ENCODE data around the gene TAF1A. TPM values are rescaled to one million over a fixed set of nuclear protein-coding genes. Genes with fewer than 3 reads are reported as not detected.

TAF1A gene
- total RNA-seq, 3 donors from 2014 or later: 3.2 to 10.7 (median 6.9) TPM

DNA sequence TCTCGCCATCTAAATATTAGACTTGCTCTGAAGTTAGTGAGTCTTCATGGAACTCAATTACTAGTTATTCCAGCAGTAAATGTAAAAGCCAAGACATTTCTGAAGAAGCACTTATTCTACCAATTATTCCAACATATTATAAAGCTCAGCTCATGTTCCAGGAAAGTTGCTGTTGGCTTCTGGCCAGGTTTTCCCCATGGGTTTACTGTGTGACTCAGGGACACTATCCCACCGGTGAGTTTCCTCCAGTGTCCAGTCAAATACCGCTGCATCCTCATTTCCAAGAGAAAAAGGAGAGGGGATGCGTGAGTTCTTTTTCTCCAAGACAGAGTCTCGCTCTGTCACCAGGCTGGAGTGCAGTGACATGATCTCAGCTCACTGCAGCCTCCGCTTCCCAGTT is 32.6 kb downstream of the TAF1A start:
- H3K36me3 ChIP-seq: no peaks in the 10 kb centered on the region
- intact Hi-C loops (cut with DNase I; ENCODE audit: low total_unique reads): no loop called here
- no peaks in the 10 kb centered on the region for H3K9me3 ChIP-seq
- TF ChIP-seq, protein P1, sequence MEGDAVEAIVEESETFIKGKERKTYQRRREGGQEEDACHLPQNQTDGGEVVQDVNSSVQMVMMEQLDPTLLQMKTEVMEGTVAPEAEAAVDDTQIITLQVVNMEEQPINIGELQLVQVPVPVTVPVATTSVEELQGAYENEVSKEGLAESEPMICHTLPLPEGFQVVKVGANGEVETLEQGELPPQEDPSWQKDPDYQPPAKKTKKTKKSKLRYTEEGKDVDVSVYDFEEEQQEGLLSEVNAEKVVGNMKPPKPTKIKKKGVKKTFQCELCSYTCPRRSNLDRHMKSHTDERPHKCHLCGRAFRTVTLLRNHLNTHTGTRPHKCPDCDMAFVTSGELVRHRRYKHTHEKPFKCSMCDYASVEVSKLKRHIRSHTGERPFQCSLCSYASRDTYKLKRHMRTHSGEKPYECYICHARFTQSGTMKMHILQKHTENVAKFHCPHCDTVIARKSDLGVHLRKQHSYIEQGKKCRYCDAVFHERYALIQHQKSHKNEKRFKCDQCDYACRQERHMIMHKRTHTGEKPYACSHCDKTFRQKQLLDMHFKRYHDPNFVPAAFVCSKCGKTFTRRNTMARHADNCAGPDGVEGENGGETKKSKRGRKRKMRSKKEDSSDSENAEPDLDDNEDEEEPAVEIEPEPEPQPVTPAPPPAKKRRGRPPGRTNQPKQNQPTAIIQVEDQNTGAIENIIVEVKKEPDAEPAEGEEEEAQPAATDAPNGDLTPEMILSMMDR (IDR thresholded peaks at IDR 0.05): no peak
- TF ChIP-seq POLR2AphosphoS5 (IDR thresholded peaks at IDR 0.05) (no peak), POLR2A (IDR thresholded peaks at IDR 0.05) (no peak)
- H3K4me3 ChIP-seq: no peak overlapping the region
- no peak for DNase-seq (ENCODE audit: low spot score in 2 of 2)
- no peaks in the 10 kb centered on the region for H3K4me1 ChIP-seq
- H3K27ac ChIP-seq: no peak overlapping the region
- H3K27me3 ChIP-seq: no peaks in the 10 kb centered on the region

DNA sequence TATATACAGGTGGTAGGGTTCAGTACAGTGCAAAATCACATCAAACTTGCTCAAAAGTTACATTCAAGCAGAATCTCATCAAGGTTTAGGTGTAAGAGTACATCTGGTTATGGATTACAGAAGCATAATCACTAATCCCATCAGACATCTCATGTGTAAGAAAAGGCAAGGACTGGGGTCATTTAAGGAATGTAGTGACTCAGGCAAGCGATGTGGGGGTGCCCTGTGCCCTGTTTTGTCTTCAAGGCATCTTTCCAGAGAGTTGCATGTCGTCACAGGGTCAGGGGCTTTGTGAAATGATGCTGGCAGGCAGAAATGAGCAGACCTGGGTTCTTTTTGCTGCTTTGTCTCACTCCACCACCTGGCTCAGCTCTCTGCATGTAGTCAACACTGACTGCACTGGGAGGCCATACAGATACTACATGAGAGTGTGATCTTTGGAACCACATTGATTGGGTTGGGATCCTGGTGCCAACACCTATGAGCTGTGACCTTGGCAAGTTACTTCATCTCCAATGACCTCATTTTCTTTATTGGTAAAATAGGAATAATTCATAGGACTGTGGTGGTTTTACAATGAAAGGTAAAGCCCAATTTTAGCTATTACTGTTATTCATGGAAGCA is 33.6 kb downstream of the TAF1A start:
- intact Hi-C loops (cut with DNase I; ENCODE audit: low total_unique reads): no loop called here
- Histone ChIP-seq H3K9me3 (no peaks in the 10 kb centered on the region), H3K4me1 (no peaks in the 10 kb centered on the region), H3K27me3 (no peaks in the 10 kb centered on the region), H3K36me3 (no peaks in the 10 kb centered on the region), H3K4me3 (no peak overlapping the region), H3K27ac (no peak overlapping the region)
- no peak for DNase-seq (ENCODE audit: low spot score in 2 of 2)
- TF ChIP-seq, protein P1 (IDR thresholded peaks at IDR 0.05): no peak
- TF ChIP-seq POLR2A (IDR thresholded peaks at IDR 0.05) (no peak), POLR2AphosphoS5 (IDR thresholded peaks at IDR 0.05) (no peak)

DNA sequence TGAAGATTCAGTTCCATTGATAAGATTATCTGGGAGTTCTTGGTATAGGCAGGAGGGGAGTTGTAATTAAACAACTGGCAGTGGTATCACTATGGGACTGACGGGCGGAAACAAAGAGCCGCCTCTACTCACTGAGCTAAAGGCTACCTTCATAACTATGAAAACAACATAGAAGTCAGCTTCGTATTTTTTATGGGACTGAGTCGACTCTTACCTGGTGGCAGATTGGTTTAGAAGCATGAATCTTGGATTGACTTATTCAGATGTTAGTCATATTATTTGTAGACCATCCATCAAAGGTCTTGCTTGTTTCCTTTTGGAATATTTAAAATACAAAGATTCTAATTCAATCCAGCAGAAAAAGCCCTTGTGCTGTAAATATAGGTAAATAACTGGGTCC is 35.6 kb downstream of the TAF1A start:
- intact Hi-C loops (cut with DNase I; ENCODE audit: low total_unique reads): no loop called here
- no peaks in the 10 kb centered on the region for H3K27me3 ChIP-seq
- no peaks in the 10 kb centered on the region for H3K9me3 ChIP-seq
- H3K27ac ChIP-seq: no peak overlapping the region
- H3K36me3 ChIP-seq: no peaks in the 10 kb centered on the region
- H3K4me3 ChIP-seq: no peak overlapping the region
- TF ChIP-seq POLR2A (IDR thresholded peaks at IDR 0.05) (no peak), POLR2AphosphoS5 (IDR thresholded peaks at IDR 0.05) (no peak)
- TF ChIP-seq, protein P1 (IDR thresholded peaks at IDR 0.05): no peak
- no peaks in the 10 kb centered on the region for H3K4me1 ChIP-seq
- DNase-seq (ENCODE audit: low spot score in 2 of 2): no peak

DNA sequence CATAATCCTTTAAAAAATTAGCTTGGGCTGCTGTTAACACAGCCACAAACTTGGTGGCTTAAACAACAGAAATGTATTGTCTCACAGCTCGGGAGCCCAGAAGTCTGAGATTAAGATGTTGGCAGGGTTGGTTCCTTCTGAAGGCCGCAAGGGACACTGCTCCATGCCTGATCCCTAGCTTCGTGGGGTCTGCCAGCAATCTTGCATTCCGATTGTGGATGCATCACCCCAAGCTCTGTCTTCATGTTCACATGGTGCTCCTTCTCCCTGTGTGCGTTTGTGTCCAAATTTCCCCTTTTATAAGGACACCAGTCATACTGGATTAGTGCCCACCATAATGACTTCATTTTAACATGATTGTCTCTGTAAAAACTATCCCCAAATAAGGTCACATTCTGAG is 36.9 kb downstream of the TAF1A start:
- Histone ChIP-seq H3K27ac (no peak overlapping the region), H3K27me3 (no peaks in the 10 kb centered on the region), H3K4me1 (no peaks in the 10 kb centered on the region), H3K4me3 (no peak overlapping the region), H3K36me3 (no peaks in the 10 kb centered on the region), H3K9me3 (no peaks in the 10 kb centered on the region)
- TF ChIP-seq POLR2AphosphoS5 (IDR thresholded peaks at IDR 0.05) (no peak), POLR2A (IDR thresholded peaks at IDR 0.05) (no peak)
- TF ChIP-seq, protein P1 (IDR thresholded peaks at IDR 0.05): no peak
- intact Hi-C loops (cut with DNase I; ENCODE audit: low total_unique reads): no loop called here
- DNase-seq (ENCODE audit: low spot score in 2 of 2): no peak

DNA sequence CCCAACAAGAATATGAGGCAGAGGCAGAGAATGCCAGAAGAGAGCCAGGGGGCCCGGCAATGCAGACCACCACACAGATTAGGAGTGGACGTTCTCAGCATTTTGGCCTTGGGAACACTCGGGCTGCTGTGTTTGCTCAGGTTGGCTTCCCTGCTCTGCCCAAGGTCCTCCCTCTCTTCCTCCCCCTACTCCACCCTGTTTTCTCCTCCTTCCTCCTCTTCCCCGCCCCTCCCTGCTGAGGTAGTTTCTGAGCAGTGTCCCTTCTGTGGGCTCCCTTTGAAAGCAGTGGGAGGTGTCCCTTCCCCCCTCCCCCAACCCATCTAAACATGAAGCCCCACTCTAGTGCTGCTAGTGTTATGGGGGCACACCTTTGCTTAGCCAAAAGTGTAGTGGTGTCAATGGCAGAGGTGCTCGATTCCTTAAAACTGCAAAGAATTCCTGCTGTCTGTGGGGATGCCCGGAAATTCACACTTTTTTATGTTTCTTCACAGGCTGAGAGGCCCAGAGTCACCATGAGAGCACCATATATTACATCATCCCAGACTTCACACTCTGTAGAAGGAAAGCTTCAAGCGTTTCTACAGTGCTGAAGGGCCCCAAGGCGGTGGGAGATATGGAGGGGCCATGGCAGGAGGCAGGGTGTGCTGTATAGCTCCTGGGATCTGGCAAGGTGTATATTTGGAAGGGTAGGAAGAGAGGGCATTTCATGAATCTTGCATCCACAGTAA is 41.6 kb downstream of the TAF1A start, which contains the start of gene HHIPL2:
Gene HHIPL2, minus strand, starts transcription at position 161 of the 728 bp plus-strand sequence. Its CDS starts 60 bp downstream, at position 101.
- intact Hi-C loops (cut with DNase I; ENCODE audit: low total_unique reads): no loop called here
- H3K9me3 ChIP-seq: no peaks in the 10 kb centered on the region
- no peaks in the 10 kb centered on the region for H3K36me3 ChIP-seq
- H3K4me1 ChIP-seq: no peaks in the 10 kb centered on the region
- H3K4me3 ChIP-seq: no peak within 1 kb of the TSS
- H3K27me3 ChIP-seq: no peaks in the 10 kb centered on the region
- no peak for TF ChIP-seq POLR2A (IDR thresholded peaks at IDR 0.05)
- TF ChIP-seq POLR2AphosphoS5 (IDR thresholded peaks at IDR 0.05): no peak
- TF ChIP-seq, protein P1 (IDR thresholded peaks at IDR 0.05): no peak
- DNase-seq (ENCODE audit: low spot score in 2 of 2): no peak
- H3K27ac ChIP-seq: no peak within 1 kb of the TSS
